Measurements from ENCODE around the gene VSNL1. TPM values are rescaled to one million over a fixed set of nuclear protein-coding genes. Genes with fewer than 3 reads are reported as not detected.

VSNL1 gene
- total RNA-seq, 1 experiment from 2014 or later = not detected

GRCh38 chr2:17636257-17636656, 95.8 kb downstream of the VSNL1 start:
- Histone ChIP-seq H4K20me1 (ENCODE audit: insufficient read depth) (no peaks in the 10 kb centered on the region), H3K9me3 (ENCODE audit: insufficient read depth, low read depth) (no peaks in the 10 kb centered on the region), H3K27me3 (ENCODE audit: insufficient read depth, low read depth) (no peaks in the 10 kb centered on the region), H2AFZ (no peak overlapping the region; the same call in 1 of the 2 replicates), H3K79me2 (ENCODE audit: low read depth) (no peaks in the 10 kb centered on the region), H3K9me2 (ENCODE audit: insufficient read depth) (no peaks in the 10 kb centered on the region), H3K4me2 (no peak overlapping the region), H3K36me3 (ENCODE audit: low read depth) (no peaks in the 10 kb centered on the region), H3K4me1 (replicated peaks; ENCODE audit: insufficient read depth) (no peaks in the 10 kb centered on the region), H3F3A (ENCODE audit: insufficient read depth, low read depth) (no peaks in the 10 kb centered on the region), H3K4me3 (no peak overlapping the region), H3K27ac (no peak overlapping the region)
- ChIA-PET POLR2A (ENCODE audit: unreplicated experiment) (no interaction called here), CTCF (no interaction called here)
- TF ChIP-seq EZH2 (IDR thresholded peaks at IDR 0.05; ENCODE audit: low read depth) (no peak), CTCF (conservative IDR thresholded peaks at IDR 0.05) (no peak)
- intact Hi-C loops (cut with micrococcal nuclease; ENCODE audit: unreplicated experiment) = no loop called here
- BruUV-seq (replicated peaks) = no TSS peak
- DNase-seq = no peak

- CTCF ChIA-PET = no interaction called here
- H2AFZ ChIP-seq = no peak overlapping the region
- H3K79me2 ChIP-seq (ENCODE audit: low read depth) = no peaks in the 10 kb centered on the region
These were observed 96.8 kb downstream of the VSNL1 start for GRCh38 chr2:17637131-17637906.

GRCh38 chr2:17638196-17638743, 97.8 kb downstream of the VSNL1 start:
- no peak overlapping the region for H3K27ac ChIP-seq
- no peak overlapping the region for H2AFZ ChIP-seq
- H3K9me3 ChIP-seq (ENCODE audit: insufficient read depth, low read depth) = no peaks in the 10 kb centered on the region
- POLR2A ChIA-PET (ENCODE audit: unreplicated experiment) = no interaction called here
- TF ChIP-seq CTCF (conservative IDR thresholded peaks at IDR 0.05) = no peak
- no peak for TF ChIP-seq EZH2 (IDR thresholded peaks at IDR 0.05; ENCODE audit: low read depth)
- peaks cover 8% of the 10 kb centered on the region for H3K4me1 ChIP-seq (replicated peaks; ENCODE audit: insufficient read depth)
- DNase-seq = no peak
- no peaks in the 10 kb centered on the region for H4K20me1 ChIP-seq (ENCODE audit: insufficient read depth)
- CTCF ChIA-PET = no interaction called here
- H3K4me3 ChIP-seq = no peak overlapping the region
- H3K27me3 ChIP-seq (ENCODE audit: insufficient read depth, low read depth) = no peaks in the 10 kb centered on the region
- no peak overlapping the region for H3K4me2 ChIP-seq
- H3F3A ChIP-seq (ENCODE audit: insufficient read depth, low read depth) = no peaks in the 10 kb centered on the region
- no TSS peak for BruUV-seq (replicated peaks)
- no peaks in the 10 kb centered on the region for H3K9me2 ChIP-seq (ENCODE audit: insufficient read depth)
- H3K79me2 ChIP-seq (ENCODE audit: low read depth) = no peaks in the 10 kb centered on the region
- no peaks in the 10 kb centered on the region for H3K36me3 ChIP-seq (ENCODE audit: low read depth)
- intact Hi-C loops (cut with micrococcal nuclease; ENCODE audit: unreplicated experiment) = no loop called here

More at GRCh38 chr2:17637131-17637906, 96.8 kb downstream of the VSNL1 start:
- BruUV-seq (replicated peaks) = no TSS peak
- Histone ChIP-seq H3K27me3 (ENCODE audit: insufficient read depth, low read depth) (no peaks in the 10 kb centered on the region), H3K9me2 (ENCODE audit: insufficient read depth) (no peaks in the 10 kb centered on the region), H3K4me1 (replicated peaks; ENCODE audit: insufficient read depth) (no peaks in the 10 kb centered on the region), H4K20me1 (ENCODE audit: insufficient read depth) (no peaks in the 10 kb centered on the region), H3F3A (ENCODE audit: insufficient read depth, low read depth) (no peaks in the 10 kb centered on the region), H3K27ac (no peak overlapping the region), H3K4me2 (no peak overlapping the region), H3K36me3 (ENCODE audit: low read depth) (no peaks in the 10 kb centered on the region), H3K9me3 (ENCODE audit: insufficient read depth, low read depth) (no peaks in the 10 kb centered on the region), H3K4me3 (no peak overlapping the region)
- intact Hi-C loops (cut with micrococcal nuclease; ENCODE audit: unreplicated experiment) = no loop called here
- DNase-seq = no peak
- POLR2A ChIA-PET (ENCODE audit: unreplicated experiment) = no interaction called here
- no peak for TF ChIP-seq EZH2 (IDR thresholded peaks at IDR 0.05; ENCODE audit: low read depth)
- no peak for TF ChIP-seq CTCF (conservative IDR thresholded peaks at IDR 0.05)

Data from PC-9 (cell line).